Activated CD4-positive, alpha-beta memory T cell treated with anti-CD3 and anti-CD28 coated beads for 36 hours (primary cell): ENCODE data around the gene OSBPL10. TPM values are rescaled to one million over a fixed set of nuclear protein-coding genes. Genes with fewer than 3 reads are reported as not detected.
"Not testable (repeated sequence)": the region's sequence is repeated elsewhere in the genome, so short reads cannot be mapped to it uniquely, and the experiment has no call there.

Source experiments
- CTCF ChIA-PET: fragments of 350-600 bp; sonication (Branson Sonifier 250); formaldehyde crosslinking; loops from one replicate; lab custom pipeline; 2021; ENCODE audit warnings: antibody characterized with exemption, inconsistent platforms; lab: Charles Lee
- POLR2A ChIA-PET: fragments of 350-600 bp; sonication (Branson Sonifier 250); formaldehyde crosslinking; loops from one replicate; lab custom pipeline; 2021; ENCODE audit warnings: antibody characterized with exemption; lab: Charles Lee
- DNase-seq: peaks from one replicate; pipeline ENCODE4 v3.0.0-alpha.2; 2020
- H3K27ac Mint-ChIP-seq: one replicate; pipeline ENCODE4 v1.8.0; 2021; ENCODE audit warnings: mixed read lengths
- H3K27me3 Mint-ChIP-seq: one replicate; pipeline ENCODE4 v1.8.0; 2021; ENCODE audit warnings: mixed read lengths
- H3K36me3 Mint-ChIP-seq: one replicate; pipeline ENCODE4 v1.8.0; 2021; ENCODE audit warnings: mixed read lengths
- H3K4me1 Mint-ChIP-seq: one replicate; pipeline ENCODE4 v1.8.0; 2021; ENCODE audit warnings: low read depth, mixed read lengths
- H3K4me3 Mint-ChIP-seq: one replicate; pipeline ENCODE4 v1.8.0; 2021; ENCODE audit warnings: mild to moderate bottlenecking, mixed read lengths
- H3K9me3 Mint-ChIP-seq: one replicate; pipeline ENCODE4 v1.8.0; 2021; ENCODE audit warnings: mixed read lengths
- intact Hi-C: fragments of 100-400 bp; cut with micrococcal nuclease; formaldehyde crosslinking; loops from one replicate; pipeline ENCODE4 v1.15.1; 2023
- total RNA-seq, 2 experiments: library from RNA; stranded (reverse); gene quantifications; one replicate each; pipeline ENCODE4 v1.2.3, GENCODE V29; 2021

The OSBPL10 gene
- total RNA-seq, 2 experiments from 2014 or later: 3.4 to 3.5 TPM

GRCh38 chr3:32004113-32004765 lies 23.2 kb upstream of the OSBPL10 start:
- CTCF ChIA-PET: no interaction called here
- H3K4me3 Mint-ChIP-seq: no peak overlapping the region
- H3K27me3 Mint-ChIP-seq: peaks cover 29% of the 10 kb centered on the region
- no peak for DNase-seq
- H3K9me3 Mint-ChIP-seq: no peaks in the 10 kb centered on the region
- H3K4me1 Mint-ChIP-seq: no peaks in the 10 kb centered on the region
- intact Hi-C loops: no loop called here
- H3K36me3 Mint-ChIP-seq: no peaks in the 10 kb centered on the region
- H3K27ac Mint-ChIP-seq: no peak overlapping the region
- POLR2A ChIA-PET: no interaction called here

- H3K27ac Mint-ChIP-seq: no peak overlapping the region
- no peaks in the 10 kb centered on the region for H3K4me1 Mint-ChIP-seq
- peaks cover 35% of the 10 kb centered on the region for H3K27me3 Mint-ChIP-seq
- H3K9me3 Mint-ChIP-seq: no peaks in the 10 kb centered on the region
- no peak for DNase-seq
- no peak overlapping the region for H3K4me3 Mint-ChIP-seq
- ChIA-PET CTCF (no interaction called here), POLR2A (no interaction called here)
- intact Hi-C loops: no loop called here
- H3K36me3 Mint-ChIP-seq: no peaks in the 10 kb centered on the region
Measured at GRCh38 chr3:32003380-32003779, 22.3 kb upstream of the OSBPL10 start.

- H3K27ac Mint-ChIP-seq: no peak overlapping the region
- intact Hi-C loops: no loop called here
- no peaks in the 10 kb centered on the region for H3K9me3 Mint-ChIP-seq
- peaks cover 35% of the 10 kb centered on the region for H3K27me3 Mint-ChIP-seq
- POLR2A ChIA-PET: no interaction called here
- CTCF ChIA-PET: no interaction called here
- no peak for DNase-seq
- H3K4me3 Mint-ChIP-seq: no peak overlapping the region
- H3K4me1 Mint-ChIP-seq: no peaks in the 10 kb centered on the region
- H3K36me3 Mint-ChIP-seq: no peaks in the 10 kb centered on the region
Measured at GRCh38 chr3:32002561-32003368, 21.7 kb upstream of the OSBPL10 start.

- Mint-ChIP-seq H3K27me3 (peaks cover 36% of the 10 kb centered on the region), H3K36me3 (no peaks in the 10 kb centered on the region), H3K9me3 (no peaks in the 10 kb centered on the region), H3K4me1 (peaks cover 4% of the 10 kb centered on the region), H3K4me3 (no peak overlapping the region), H3K27ac (no peak overlapping the region)
- intact Hi-C loops: no loop called here
- POLR2A ChIA-PET: no interaction called here
- DNase-seq: no peak
- CTCF ChIA-PET: no interaction called here
Measured at GRCh38 chr3:32000877-32001276, 19.8 kb upstream of the OSBPL10 start.

GRCh38 chr3:31999907-32000439 lies 18.9 kb upstream of the OSBPL10 start:
- H3K4me3 Mint-ChIP-seq: no peak overlapping the region
- H3K27me3 Mint-ChIP-seq: peaks cover 40% of the 10 kb centered on the region
- H3K27ac Mint-ChIP-seq: no peak overlapping the region
- intact Hi-C loops: no loop called here
- ChIA-PET POLR2A (no interaction called here), CTCF (interaction anchor here (0.7 kb wide), 1 partner anchor 88 kb away, joined by 5 read pairs; no protein-coding TSS in a partner anchor)
- H3K36me3 Mint-ChIP-seq: no peaks in the 10 kb centered on the region
- DNase-seq: no peak
- peaks cover 6% of the 10 kb centered on the region for H3K4me1 Mint-ChIP-seq
- peaks cover 1% of the 10 kb centered on the region for H3K9me3 Mint-ChIP-seq

- H3K36me3 Mint-ChIP-seq: no peaks in the 10 kb centered on the region
- ChIA-PET POLR2A (no interaction called here), CTCF (interaction anchor here (1.0 to 1.6 kb wide), 2 partner anchors 13 to 20 kb away, joined by 3 to 5 read pairs; no protein-coding TSS in a partner anchor)
- peaks cover 6% of the 10 kb centered on the region for H3K4me1 Mint-ChIP-seq
- H3K4me3 Mint-ChIP-seq: no peak overlapping the region
- intact Hi-C loops: loop anchor here (2.0 kb wide), 1 partner anchor 19 kb away; no protein-coding TSS in a partner anchor
- H3K9me3 Mint-ChIP-seq: peaks cover 9% of the 10 kb centered on the region
- no peak overlapping the region for H3K27ac Mint-ChIP-seq
- H3K27me3 Mint-ChIP-seq: peaks cover 38% of the 10 kb centered on the region
- no peak for DNase-seq
Measured at GRCh38 chr3:31997500-31997899, 16.4 kb upstream of the OSBPL10 start.

GRCh38 chr3:31996195-31996594 lies 15.1 kb upstream of the OSBPL10 start:
- Mint-ChIP-seq H3K27me3 (peaks cover 38% of the 10 kb centered on the region), H3K27ac (no peak overlapping the region), H3K36me3 (no peaks in the 10 kb centered on the region), H3K4me3 (no peak overlapping the region), H3K4me1 (peaks cover 6% of the 10 kb centered on the region), H3K9me3 (peaks cover 12% of the 10 kb centered on the region)
- ChIA-PET POLR2A (no interaction called here), CTCF (no interaction called here)
- no peak for DNase-seq
- intact Hi-C loops: loop anchor here (2.0 kb wide), 1 partner anchor 17 kb away; no protein-coding TSS in a partner anchor

- peaks cover 12% of the 10 kb centered on the region for H3K9me3 Mint-ChIP-seq
- H3K4me3 Mint-ChIP-seq, intact Hi-C loops: not testable (repeated sequence)
Measured at GRCh38 chr3:31995026-31995425, 14.0 kb upstream of the OSBPL10 start.

GRCh38 chr3:31993843-31994242 lies 12.8 kb upstream of the OSBPL10 start:
- Mint-ChIP-seq H3K27ac (no peak overlapping the region), H3K27me3 (peaks cover 30% of the 10 kb centered on the region), H3K9me3 (peaks cover 12% of the 10 kb centered on the region), H3K4me1 (peaks cover 6% of the 10 kb centered on the region), H3K36me3 (peaks cover 2% of the 10 kb centered on the region), H3K4me3 (no peak overlapping the region)
- intact Hi-C loops: no loop called here
- POLR2A ChIA-PET: no interaction called here
- DNase-seq: no peak
- CTCF ChIA-PET: no interaction called here

More at GRCh38 chr3:31995026-31995425, 14.0 kb upstream of the OSBPL10 start:
- DNase-seq, H3K27ac Mint-ChIP-seq, H3K36me3 Mint-ChIP-seq, POLR2A ChIA-PET, CTCF ChIA-PET, H3K4me1 Mint-ChIP-seq: not testable (repeated sequence)
- H3K27me3 Mint-ChIP-seq: peaks cover 32% of the 10 kb centered on the region

- H3K27ac Mint-ChIP-seq, DNase-seq, intact Hi-C loops, H3K36me3 Mint-ChIP-seq, H3K4me3 Mint-ChIP-seq, POLR2A ChIA-PET, CTCF ChIA-PET, H3K4me1 Mint-ChIP-seq: not testable (repeated sequence)
- peaks cover 12% of the 10 kb centered on the region for H3K9me3 Mint-ChIP-seq
- H3K27me3 Mint-ChIP-seq: peaks cover 26% of the 10 kb centered on the region
Measured at GRCh38 chr3:31992995-31993394, 11.9 kb upstream of the OSBPL10 start.

GRCh38 chr3:31988271-31988670 lies 7.2 kb upstream of the OSBPL10 start:
- ChIA-PET POLR2A (interaction anchor here (0.5 kb wide), 1 partner anchor 455 kb away, joined by 3 read pairs; the partner anchor contains the start of gene STT3B), CTCF (no interaction called here)
- Mint-ChIP-seq H3K4me1 (no peaks in the 10 kb centered on the region), H3K36me3 (peaks cover 2% of the 10 kb centered on the region), H3K9me3 (peaks cover 4% of the 10 kb centered on the region), H3K27me3 (peaks cover 14% of the 10 kb centered on the region), H3K4me3 (no peak overlapping the region), H3K27ac (no peak overlapping the region)
- intact Hi-C loops: no loop called here
- no peak for DNase-seq

GRCh38 chr3:31985831-31986230 lies 4.8 kb upstream of the OSBPL10 start:
- intact Hi-C loops: no loop called here
- H3K27ac Mint-ChIP-seq: no peak overlapping the region
- DNase-seq: no peak
- H3K4me1 Mint-ChIP-seq: peaks cover 3% of the 10 kb centered on the region
- H3K36me3 Mint-ChIP-seq: peaks cover under 1% of the 10 kb centered on the region
- H3K4me3 Mint-ChIP-seq: no peak overlapping the region
- ChIA-PET POLR2A (no interaction called here), CTCF (interaction anchor here (1.3 kb wide), 1 partner anchor 34 kb away, joined by 3 read pairs; no protein-coding TSS in a partner anchor)
- H3K27me3 Mint-ChIP-seq: peaks cover 27% of the 10 kb centered on the region
- H3K9me3 Mint-ChIP-seq: no peaks in the 10 kb centered on the region
